NCI-H510A treated with DMSO at 0.1 percent for 48 hours (cell line): ENCODE measurements around the gene CFAP45.
A peak's percentile ranks its signal among the peaks of the same experiment; 100 is the strongest.
"Not testable (repeated sequence)": the region's sequence is repeated elsewhere in the genome, so short reads cannot be mapped to it uniquely, and the experiment has no call there.

Experiments used
- DNase-seq: peaks from one replicate; lab custom pipeline; 2025; lab: John Stamatoyannopoulos, UW

The CFAP45 gene

DNA sequence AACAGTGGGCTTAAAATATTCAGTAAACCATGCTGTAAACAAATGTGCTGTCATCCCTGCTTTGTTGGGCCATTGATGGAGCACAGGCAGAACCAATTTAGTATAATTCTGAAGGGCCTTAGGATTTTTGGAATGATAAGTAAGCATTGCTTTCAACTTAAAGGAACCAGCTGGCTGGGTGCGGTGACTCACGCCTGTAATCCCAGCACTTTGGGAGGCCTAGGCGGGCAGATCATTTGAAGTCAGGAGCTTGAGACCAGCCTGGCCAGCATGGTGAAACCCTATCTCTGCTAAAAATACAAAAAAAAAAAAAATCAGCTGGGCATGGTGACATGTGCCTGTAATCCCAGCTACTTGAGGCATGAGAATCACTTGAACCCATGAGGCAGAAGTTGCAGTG lies 4.1 kb upstream of the CFAP45 start:
- not testable (repeated sequence) for DNase-seq

GRCh38 chr1:159902541-159902940 lies 2.6 kb upstream of the CFAP45 start:
- no peak for DNase-seq

GRCh38 chr1:159900755-159901360 lies 893 bp upstream of the CFAP45 start:
- DNase-seq: no peak

DNA sequence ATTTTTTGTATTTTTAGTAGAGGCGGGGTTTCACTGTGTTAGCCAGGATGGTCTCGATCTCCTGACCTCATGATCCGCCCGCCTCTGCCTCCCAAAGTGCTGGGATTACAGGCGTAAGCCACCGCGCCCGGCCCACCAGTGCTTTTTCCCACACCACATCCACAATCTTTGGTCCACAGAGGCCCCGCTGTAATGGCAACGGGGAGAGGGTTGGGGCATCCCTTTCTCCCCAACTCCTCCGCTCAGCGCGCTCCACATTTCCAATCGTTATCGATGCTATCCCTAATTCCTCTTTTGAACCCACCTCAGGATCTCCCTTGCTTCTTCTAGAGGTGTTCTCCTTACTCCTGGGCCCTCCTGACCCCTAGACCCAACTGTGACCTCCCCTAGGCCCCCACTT lies 331 bp downstream of the CFAP45 start:
- not testable (repeated sequence) for DNase-seq

DNA sequence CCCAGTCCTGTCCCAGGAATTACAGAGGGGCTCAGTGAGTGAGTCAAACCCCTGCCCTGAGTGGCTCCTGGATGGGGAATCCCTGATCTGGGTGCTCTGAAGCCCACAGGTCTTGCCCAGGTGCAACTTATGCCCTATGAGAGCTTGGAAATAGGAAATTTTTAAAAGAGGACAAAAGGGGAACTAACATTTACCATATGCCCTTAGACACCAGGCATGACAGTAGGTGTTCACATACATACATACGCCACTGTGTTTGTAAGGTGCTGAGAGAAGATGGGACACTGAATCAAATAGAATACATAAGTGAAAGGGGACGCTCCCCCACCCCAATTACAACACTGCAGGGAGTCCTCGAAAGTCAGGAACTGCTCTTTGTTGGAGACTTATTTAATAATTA lies 1.4 kb downstream of the CFAP45 start:
- DNase-seq: no peak

GRCh38 chr1:159897962-159898361 lies 2.0 kb downstream of the CFAP45 start:
- DNase-seq: no peak

- no peak for DNase-seq
These were observed 3.4 kb downstream of the CFAP45 start for GRCh38 chr1:159896546-159896930.

DNA sequence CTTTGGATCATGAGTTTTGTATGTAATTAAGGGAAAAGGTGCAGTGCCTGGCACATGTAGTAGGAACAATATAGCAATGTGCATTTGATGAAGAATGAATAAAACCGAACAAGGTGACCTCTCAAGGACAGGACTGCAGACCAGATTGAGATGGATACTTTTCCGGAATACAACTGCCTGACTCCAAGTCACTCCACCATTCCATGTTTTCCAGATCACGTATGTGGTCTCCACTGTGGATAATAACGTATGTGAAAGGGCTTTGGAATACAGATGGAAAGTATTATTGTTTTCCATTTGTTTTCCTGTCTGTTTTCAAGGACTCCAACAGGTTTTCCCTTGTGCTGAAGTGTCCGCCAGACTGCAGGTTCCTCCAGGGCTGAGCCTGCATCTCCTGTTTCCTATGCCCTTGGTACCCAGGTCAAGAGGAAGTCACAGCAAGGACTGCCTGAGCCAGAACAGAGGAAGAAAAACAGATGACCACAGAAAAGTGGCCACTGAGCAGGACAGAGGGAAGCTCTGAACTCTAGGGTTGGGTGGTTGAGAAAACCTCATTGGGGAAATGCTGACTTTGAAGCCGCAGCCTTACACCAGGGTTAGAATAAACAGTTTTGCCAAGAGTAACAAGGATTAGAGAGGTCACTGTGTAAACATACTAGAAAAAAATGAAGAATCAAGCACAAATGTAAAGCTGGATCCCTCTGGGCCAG lies 4.0 kb downstream of the CFAP45 start:
- DNase-seq: no peak

DNA sequence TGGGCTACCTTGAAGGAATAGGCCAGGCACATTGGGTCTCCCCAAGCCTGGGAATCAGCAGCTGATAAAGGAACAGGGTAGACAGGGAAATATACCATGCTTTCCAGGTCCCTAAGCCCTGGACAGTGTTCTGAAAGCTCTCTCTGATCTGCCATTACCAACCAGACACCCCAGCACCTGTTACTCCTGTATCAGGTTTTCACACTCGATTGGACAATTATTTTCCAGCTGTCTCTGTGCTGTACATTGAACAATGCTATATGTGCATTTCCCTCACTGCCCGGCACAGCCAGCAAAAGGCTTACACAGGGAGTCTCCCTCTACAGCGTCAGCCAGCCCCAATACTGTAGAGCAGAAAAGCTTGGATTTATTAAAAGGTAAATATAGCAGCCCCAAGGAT lies 4.7 kb downstream of the CFAP45 start:
- no peak for DNase-seq

GRCh38 chr1:159892944-159893343 lies 7.0 kb downstream of the CFAP45 start:
- DNase-seq: no peak

DNA sequence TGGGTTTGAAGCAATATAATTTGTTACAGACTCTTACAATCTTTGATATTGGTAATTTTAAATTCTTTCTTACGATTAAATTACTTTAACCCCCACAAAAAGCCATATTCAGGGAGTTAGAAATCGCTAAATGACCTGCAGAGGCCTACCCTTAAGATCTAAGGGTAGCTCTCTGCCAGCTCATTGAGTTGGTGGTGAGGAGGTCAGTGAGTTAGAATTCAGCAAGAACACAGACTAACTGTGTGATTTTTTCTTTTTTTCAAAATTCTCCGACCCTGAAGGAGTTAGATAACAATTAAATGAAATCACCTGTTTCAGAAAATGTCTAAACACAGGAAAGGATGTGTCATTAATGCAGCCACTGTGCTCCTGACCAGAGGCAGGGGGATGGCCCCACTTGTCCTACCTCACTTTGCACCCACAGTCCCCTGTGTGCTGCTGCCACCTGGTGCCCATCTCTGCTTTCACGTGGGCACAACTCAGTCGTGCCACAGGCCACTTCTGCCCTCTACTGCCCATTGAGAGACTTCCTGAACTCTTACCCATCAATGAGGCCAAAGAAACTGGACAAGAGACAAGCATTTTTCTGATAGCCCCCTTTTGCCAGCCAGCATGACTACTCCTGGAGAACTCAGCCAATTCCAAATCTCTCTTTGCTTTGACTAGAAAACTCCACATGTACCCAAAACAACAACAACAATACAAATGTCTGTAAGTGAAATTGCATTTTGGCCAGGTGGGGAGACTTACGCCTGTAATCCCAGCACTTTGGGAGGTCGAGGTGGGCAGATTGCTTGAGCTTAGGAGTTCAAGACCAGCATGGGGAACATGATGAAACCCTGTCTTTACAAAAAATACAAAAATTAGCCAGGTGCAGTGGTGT lies 8.4 kb downstream of the CFAP45 start:
- peak; percentile 87 for DNase-seq

DNA sequence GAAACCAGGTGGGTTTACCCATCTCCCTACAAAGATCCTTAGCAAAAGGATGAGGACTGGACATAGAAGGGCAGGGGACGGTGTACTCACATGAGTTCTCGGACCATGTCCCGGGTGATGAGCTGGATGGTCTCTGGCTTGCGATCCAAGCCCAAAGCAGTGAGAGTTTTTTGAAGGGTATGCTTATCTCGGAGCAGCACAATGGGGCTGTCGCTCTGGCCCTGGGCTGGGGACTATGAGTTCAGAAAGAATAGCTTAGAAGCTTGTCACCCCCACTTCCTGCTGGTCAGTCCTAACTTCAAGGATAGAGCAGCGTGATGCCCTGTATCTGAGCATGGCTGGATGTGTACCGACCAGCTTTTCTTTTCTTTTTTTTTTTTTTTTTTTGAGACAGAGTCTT lies 9.6 kb downstream of the CFAP45 start:
- DNase-seq: no peak

DNA sequence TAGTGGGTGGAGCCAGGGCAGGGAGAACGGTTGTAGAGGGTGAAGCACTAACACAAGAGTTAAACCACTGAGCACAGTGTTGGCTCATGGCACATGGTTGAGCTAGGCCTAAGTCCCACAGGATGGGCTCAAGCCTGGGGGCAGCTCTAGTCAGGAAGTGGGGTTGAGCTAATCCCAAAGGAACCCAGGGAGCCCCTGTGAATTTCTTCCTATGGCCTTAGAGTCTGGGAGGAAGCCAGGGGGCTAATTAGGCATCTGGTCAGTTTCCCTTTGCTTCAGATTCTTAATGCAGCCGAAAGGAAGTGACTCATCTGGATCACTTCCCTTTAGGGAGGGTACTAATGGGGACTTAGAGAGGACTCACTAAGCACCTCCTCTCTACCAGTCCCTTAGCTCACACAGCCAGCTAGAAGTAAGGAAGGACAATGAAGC lies 10.1 kb downstream of the CFAP45 start:
- DNase-seq: no peak

DNA sequence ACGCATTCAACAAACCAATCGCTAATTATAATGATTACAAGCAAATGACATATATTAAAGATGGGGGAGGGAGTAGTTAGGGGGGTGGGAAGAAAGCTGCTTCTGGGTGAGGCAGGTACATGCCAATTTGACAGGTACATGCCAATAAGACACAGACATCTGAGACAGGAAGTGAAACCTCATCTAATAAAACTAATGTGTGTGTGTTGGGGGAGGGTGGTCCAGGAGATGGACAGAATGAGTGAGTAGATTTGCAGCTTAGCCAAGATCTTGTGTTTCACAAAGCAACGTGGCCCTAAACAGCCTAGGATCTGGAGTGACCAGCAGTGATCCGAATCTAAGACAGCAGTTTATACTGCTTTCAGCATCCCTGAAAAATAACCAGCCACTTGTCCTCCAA lies 10.8 kb downstream of the CFAP45 start:
- peak; percentile 9 for DNase-seq

- no peak for DNase-seq
These were observed 15.7 kb downstream of the CFAP45 start for GRCh38 chr1:159884296-159884695.

GRCh38 chr1:159883134-159883533 lies 16.8 kb downstream of the CFAP45 start:
- DNase-seq: no peak

GRCh38 chr1:159882527-159882862 lies 17.5 kb downstream of the CFAP45 start:
- DNase-seq: no peak

DNA sequence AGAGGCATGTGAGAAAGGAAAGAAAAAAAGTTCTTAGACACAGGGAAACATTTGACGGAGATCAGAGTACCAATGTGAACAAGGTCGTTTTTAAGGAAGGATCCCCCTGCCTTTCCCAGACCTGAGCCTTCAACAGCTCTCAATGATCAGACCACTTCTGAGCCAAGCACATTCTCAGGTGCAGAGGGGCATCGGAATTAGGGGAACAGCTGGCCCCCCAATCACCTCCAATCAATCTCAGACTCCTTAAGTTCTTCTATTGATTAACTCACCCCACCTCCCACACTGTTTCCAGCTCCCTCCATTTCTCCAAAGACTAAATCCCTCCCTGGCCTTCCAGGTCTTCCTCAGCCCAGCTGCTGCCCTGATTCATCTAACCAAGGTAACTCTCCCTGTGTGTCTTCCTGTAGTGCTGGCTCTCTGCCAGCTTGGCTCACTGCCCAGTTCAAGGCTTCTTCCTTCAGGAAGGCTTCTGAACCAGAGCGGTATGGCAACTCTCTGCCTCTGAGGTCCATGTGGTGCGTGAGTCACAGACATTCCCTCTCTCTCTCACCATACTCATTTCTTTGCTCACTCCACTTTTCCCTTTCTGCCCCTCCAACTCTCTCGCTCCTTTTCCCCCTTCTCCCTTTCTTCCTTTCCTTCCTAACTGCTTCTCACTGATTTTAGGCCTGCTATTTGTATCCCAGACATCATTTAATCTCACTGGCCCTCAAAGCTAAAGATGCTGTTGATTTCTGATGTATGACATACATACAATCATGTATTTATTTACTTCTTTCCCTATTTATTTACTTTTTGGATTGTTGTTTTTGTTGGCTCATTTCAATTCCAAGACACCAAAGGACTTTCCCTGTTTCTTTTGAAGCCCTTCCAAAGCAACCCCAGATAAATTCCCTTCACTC lies 18.1 kb downstream of the CFAP45 start:
- peak; percentile 96 for DNase-seq

DNA sequence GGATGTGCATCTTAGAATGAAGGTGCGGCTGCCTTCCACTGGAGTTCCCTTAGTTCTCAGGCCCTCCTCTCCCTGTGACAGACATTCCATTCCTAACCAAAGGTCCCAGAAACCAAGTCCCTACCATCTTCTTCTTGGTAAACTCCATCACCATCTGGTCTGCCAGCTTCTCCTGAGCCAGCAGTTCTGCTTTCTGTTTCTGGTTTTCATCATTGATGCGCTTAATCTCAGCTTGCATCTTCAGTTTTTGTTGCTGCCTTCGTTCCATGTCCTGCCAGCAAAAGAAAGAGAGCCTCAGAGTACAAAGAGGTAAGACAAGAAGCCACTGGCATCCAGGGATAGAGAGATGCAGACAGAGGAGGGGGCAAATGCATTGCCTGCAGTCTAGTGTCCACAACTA lies 19.5 kb downstream of the CFAP45 start:
- no peak for DNase-seq

GRCh38 chr1:159879977-159880376 lies 20.0 kb downstream of the CFAP45 start:
- DNase-seq: no peak

DNA sequence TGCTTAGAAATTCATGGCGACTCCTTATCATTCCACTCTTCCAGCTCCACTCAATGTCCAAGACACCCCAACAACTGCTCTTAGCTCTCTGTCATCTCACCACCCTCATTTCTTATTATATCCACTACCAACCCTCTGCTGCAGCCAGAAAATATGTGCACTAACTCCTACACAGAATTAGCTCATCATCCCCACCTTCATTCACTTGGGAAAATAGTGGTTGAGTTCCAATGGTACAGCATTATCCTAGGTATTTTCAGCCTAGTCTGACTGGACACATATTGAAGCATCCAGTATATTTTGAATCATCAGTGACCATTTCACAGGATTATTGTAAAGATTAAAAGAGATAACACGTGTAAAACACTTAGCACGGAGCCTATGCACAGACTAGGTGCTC lies 20.8 kb downstream of the CFAP45 start:
- no peak for DNase-seq
